HL-60 (cell line): ENCODE results near the gene FSIP1.

ENCODE experiments used
- CTCF ChIP-seq: IDR thresholded peaks from one replicate; pipeline ENCODE4 v1.5.1; 2011; ENCODE audit warnings: low read length, control low read depth, inconsistent platforms; ENCODE audit not compliant: insufficient read depth
- POLR2AphosphoS5 ChIP-seq: IDR thresholded peaks from 2 replicates; pipeline ENCODE4 v1.6.1; 2012; ENCODE audit warnings: low read depth
- SPI1 ChIP-seq: IDR thresholded peaks from 2 replicates; pipeline ENCODE4 v1.6.1; 2012; ENCODE audit warnings: low read depth, mild to moderate bottlenecking, borderline replicate concordance

- no peak for TF ChIP-seq CTCF
- no peak for TF ChIP-seq SPI1
- TF ChIP-seq POLR2AphosphoS5: no peak
These were observed 196.1 kb downstream of the FSIP1 start for GRCh38 chr15:39586387-39587095.
